HS-5 (cell line): Measurements from ENCODE around the gene TEX101.
"Not testable (repeated sequence)": the region's sequence is repeated elsewhere in the genome, so short reads cannot be mapped to it uniquely, and the experiment has no call there.

Experiments used
- DNase-seq: peaks from one replicate; pipeline ENCODE4 v3.0.0-alpha.2; 2012; ENCODE audit warnings: low read depth

TEX101 gene

DNA sequence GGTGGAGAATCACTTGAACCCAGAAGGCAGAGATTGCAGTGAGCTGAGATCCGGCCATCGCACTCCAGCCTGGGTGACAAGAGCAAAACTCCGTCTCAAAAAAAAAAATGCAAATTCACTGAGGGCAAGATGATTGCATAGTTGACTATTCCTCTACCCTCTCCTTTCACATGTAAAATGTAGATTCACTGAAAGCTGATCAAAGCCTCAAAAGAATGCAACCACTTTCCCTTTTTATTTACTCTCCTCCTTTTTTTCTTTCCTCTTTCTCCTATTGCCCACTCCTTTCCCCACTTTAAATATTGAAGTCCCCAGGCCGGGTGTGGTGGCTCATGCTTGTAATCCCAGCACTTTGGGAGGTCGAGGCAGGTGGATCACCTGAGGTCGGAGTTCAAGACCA is 6.3 kb downstream of the TEX101 start:
- no peak for DNase-seq

DNA sequence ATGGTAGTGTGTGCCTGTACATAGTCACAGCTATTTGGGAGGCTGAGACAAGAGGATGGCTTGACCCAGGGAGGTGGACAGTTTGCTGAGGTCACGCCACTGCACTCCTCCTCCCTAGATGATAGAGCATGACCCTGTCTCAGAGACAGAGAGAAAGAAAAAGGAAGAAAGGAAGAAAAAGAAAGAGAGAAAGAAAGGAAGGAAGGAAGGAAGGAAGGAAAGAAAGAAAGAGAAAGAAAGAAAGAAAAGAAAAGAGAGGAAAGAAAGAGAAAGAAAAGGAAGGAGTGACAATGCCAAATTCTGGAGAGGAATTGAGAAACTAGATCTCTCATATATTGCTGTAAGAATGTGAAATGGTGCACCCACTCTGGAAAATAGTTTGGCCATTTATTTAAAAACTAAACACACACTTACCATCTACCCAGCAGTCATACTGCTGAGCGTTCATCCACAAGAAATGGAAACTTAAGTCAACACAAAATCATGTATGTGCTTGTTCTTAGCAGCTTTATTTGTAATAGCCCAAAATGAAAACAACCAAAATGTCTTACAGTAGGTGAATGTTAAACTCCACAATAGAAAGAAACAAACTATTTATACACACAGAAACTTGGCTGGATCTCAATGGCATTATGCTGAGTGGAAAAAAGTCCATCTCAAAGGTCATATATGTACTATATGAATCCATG is 7.5 kb downstream of the TEX101 start:
- DNase-seq, result no peak

DNA sequence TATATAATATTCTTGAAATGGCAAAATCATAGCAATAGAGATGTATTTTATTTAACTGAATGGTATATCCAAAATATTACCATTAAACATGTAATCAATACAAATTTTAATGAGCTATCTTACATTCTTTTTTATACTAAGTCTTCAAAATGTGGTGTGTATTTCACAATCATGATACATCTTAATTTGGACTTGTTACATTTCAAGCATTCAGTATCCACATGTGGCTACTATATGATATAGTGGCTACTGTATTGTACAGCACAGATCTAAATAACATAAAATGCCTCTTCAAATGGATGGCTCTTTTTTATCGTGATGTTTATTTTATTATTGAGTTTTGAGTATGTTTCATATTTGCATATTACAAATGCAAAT is 8.0 kb downstream of the TEX101 start:
- DNase-seq, result no peak

DNA sequence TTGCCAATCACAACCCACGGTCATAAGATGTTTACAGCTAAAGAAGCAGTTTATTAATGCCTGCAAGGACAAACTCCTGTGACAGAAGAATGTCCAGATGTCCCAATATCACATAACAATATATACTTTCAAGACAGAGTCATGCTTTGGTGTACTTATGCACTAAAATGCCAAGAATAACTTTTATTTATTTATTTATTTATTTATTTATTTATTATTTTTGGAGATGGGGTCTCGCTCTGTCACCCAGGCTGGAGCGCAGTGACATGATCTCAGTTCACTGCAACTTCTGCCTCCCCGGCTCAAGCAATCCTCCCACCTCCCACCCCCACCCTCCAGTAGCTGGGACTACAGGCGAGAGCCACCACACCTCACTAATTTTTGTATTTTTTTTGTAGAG is 9.1 kb downstream of the TEX101 start:
- no peak for DNase-seq

DNA sequence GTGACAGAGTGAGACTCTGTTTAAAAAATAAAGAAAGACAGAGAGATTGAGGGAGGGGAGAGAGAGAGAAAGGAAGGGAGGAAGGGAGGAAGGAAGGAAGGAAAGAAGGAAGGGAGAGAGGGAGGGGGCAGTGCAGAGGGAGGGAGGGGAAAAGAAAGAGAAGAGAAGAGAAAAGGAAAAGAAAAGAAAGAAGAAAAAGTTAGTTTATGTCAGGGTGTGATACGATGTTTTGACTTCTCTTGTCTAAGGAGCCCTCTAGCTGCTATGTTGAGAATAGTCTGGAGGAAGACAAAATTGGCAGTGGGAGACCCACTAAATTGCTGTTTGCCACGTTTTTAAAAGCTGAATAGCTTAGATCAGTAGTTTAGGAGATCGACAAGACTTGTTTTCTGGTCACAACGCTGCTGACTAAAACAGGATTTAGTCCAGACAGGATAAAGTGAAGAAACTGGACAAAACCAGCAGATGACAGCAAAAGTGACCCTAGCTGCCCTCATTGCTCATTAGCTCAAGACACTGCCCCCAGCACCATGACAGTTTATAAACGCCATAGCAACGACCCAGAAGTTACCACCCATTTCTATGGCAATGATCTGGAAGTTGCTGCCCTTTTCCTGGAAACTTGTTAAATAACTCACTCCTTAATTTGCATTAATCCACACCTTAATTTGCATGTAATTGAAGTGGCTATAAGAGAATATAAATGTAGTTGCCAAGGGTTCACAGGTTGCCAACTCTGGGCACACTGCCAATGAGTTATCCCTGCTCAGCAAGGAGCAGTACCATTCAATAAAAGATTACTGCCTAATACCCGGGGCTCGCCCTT is 11.1 kb downstream of the TEX101 start:
- DNase-seq, result no peak

DNA sequence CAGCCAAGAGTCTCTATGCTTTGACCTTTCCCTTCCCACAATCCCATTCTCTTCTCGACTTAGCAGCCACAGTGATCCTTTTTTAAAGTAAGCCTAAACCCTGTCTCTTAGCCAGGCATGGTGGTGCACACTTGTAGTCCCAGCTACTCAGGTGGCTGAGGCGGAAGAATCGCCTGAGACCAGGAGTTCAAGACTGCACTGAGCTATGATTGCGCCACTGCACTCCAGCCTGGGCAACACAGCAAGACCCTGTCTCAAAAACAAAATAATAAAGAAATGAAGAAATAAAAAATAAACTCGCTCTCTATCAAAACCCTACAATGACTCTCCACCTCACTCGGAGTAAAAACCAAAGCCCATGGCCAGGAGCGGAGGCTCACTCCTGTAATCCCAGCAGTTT is 14.7 kb downstream of the TEX101 start:
- no peak for DNase-seq

DNA sequence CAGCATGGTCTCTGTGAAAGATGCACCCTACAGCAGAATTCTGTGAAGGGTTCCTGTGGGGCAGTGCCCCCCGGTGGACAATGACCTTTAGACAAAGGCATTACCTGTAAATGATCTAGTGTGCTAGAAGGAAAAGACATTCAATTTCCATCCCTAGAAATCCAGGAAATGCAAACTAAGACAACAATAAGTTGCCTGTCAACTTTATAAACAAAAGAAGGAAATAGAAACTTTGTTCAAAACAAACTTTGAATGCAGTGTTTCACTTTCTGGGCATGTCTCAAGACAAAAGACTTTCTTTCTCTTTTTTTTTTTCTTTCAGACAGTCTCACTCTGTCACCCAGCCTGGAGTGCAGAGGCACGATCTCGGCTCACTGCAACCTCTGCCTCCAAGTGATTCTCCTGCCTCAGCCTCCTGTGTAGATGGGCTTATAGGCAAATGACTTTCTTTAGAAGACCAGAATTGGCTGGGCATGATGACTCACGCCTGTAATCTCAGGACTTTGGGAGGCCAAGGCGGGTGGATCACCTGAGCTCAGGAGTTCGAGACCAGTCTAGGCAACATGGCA is 15.5 kb downstream of the TEX101 start:
- DNase-seq, result no peak

DNA sequence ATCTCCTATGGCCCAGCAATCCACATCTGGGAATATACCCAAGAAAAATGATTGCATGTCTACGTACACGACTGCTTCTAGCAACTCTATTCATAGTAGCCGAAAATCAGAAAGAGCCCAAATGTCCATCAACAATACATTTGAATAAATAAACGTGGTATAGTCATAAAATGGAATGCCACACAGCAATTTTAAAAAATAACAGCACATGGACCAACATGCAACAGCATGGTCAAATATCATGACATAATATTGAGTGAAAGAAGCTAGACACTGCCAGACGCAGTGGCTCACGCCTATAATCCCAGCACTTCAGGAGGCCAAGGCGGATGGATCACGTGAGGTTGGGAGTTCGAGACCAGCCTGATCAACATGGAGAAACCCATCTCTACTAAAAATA is 16.3 kb downstream of the TEX101 start:
- no peak for DNase-seq

DNA sequence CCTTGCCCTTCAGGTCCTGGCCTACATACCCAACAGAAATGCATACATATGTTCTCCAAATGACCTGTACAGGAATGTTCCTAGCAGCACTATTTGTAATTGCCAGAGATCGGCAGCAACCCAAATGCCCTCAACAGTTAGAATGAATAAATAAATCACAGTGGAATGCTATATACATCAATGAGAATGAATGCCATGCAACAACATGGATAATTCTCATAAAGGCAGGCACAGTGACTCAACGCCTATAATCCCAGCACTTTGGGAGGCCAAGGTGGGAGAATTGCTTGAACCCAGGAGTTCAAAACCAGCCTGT is 18.6 kb downstream of the TEX101 start:
- DNase-seq, result no peak

DNA sequence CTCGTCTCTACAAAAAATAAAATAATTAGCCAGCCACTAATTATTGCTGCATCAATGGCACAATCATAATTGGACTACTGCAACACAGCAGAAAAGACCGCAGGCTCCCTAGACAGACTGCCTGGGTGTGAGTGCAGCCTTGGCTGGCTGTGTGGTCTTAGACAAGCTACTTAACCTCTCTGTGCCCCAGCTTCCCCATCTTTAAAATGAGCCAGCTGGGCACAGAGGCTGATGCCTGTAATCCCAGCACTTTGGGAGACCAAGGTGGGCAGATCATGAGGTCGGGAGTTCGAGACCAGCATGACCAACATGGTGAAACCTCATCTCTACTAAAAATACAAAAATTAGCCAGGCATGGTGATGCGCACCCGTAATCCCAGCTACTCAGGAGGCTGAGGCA is 19.0 kb downstream of the TEX101 start:
- no peak for DNase-seq

DNA sequence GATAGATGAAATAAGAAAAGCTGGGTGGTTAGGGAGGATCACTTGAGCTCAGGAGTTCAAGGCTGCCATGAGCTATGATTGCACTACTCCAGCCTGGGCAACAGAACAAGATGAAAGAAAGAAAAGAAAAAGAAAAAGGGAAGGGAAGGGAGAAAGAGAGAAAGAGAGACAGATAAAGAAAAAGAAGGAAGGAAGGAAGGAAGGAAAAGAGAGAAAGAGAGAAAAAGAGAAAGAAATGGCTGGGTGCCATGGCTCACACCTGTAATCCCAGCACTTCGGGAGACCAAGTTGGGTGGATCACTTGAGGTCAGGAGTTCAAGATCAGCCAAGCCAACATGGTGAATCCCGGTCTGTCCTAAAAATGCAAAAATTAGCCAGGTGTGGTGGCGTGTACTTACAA is 21.1 kb downstream of the TEX101 start:
- DNase-seq, result no peak

DNA sequence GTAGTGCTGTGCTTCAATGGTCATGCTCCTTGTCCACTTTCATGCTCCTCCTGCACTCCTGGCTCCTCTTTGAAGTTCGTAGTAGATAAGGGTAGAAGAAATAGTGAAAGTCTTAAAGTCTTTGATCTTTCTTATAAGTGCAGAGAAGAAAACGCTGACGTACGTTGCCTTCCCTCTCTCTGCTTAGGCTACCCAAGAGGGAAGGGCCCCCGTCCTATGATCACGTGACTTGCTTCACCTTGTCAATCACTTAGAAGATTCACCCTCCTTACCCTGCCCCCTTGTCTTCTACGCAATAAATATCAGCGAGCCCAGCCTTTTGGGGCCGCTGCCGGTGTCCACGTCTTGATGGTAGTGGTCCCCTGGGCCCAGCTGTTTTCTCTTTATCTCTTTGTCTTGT is 22.6 kb downstream of the TEX101 start:
- not testable (repeated sequence) for DNase-seq

DNA sequence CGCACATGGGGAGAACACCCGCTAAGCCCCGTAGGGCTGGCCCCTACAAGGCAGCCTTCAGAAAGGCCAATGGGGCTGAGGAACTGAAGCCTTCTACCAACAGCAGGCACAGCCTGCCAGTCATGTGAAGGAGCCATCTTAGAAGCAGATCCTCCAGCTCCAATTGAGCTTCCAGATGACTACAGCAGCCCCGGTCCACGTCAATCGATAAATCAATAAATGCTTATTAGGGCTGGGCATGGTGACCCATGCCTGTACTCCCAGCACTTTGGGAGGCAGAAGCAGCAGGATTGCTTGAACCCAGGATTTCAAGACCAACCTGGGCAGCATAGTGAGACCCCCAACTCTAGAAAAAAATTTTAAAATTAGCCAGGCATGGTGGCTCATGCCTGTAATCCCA is 23.0 kb downstream of the TEX101 start:
- no peak for DNase-seq

DNA sequence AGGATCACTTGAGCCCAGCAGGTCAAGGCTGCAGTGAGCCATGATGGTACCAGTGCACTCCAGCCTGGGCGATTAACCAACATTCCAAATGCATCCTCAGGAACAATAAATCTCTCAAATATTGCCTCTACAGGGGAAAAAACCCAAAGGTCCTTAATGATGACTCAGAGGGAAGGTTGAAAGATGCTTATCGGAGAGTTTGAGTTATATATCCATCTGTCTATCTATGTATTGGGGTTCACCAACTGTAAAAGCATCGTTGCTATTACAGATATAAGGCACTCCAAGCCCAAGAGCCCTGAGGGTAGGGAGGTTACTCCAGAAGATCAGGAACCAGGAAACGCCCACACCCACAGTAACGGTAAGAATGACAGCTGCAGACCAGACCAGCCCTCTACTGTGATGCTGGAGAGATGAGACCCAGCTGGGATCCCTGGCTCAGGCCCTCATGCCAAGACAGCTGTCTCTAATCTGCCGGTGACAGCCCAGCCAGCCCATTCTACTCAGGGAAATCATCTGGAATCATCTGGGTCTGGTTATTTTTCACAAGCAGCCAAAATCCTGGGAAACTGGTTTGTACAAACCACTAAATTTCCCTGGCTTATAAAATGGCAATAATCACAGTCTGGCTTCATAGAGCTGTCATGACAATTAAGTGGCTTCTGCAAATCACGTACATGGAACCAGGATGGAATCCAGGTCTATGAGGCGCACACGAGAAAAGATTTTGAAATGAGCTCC is 23.8 kb downstream of the TEX101 start:
- peak; percentile 24 for DNase-seq

DNA sequence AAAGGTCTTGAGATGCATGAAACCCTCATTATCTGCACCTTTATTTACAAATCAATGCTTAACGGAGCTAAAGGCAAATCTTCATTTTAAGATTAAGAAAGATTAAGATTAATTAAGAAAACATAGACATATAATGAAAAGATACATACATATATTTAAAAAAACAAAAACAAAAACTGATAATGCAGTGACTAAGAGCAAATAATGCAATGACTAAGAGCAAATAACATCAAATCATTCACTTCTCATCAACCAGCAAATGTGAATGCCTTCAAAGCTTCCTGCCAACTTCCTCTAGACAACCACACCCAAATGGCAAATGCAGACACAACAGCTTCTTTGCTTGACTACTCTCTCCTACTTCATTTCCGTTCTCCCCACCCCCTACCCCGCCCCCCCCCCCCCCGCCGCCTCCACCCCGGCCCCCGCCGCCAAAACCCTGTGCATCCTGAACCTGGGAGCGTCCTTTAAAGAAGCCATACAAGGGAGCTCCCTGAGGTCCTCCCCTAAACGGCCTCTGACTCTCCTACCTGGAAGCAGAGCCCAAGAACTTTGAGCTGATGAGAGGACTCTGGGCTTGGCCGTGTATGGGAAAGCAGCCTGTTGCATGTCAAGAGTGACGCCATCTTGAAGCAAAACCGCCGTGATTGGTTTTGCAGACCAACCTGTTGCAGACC is 24.5 kb downstream of the TEX101 start:
- DNase-seq, result no peak

DNA sequence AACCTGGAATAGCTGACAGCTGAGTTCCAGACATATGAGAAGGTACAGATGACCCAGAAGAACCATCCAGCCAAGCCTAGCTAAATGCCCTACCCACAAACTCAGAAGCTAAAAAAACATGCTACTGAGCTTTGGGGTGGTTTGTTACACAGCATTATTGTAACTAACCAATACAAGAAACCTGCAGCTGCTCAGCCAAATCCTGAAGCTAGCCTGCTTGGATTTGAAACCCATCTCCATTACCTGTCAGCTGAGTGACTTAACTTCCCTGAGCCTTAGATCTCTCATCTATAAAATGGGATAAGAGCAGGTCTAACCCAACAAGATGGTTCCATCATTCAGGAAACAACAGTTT is 25.0 kb downstream of the TEX101 start:
- DNase-seq, result no peak

DNA sequence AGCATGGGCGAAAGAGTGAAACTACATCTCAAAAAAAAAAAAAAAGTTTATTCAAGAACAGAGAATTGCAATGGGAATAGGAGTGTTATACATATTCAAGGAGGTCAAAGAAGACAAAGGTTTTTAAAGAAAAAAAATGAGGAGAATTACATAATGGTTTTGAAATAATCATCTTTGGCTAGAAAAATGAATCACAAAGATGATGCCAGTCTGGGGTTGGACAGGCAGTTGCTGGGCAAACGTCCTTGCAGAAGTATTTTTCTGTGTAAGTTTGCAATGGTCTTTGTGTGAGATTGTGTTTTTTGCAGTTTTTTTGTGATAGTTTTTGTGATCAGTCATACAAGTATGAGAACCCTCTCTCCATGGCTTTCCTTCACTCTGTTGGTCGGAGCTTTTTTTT is 27.0 kb downstream of the TEX101 start:
- DNase-seq, result no peak

DNA sequence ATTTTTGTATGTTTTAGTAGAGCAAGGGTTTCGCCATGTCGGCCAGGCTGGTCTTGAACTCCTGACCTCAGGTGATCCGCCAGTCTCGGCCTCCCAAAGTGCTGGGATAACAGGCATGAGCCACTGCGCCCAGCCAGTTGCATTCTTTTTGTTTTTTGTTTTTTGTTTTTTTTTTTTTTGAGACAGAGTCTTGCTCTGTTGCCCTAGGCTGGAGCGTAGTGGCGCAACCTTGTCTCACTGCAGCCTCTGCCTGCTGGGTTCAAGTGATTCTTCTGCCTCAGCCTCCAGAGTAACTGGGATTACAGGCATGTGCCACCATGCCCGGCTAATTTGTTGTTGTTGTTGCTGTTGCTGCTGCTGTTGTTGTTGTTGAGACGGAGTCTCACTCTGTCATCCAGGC is 29.4 kb downstream of the TEX101 start:
- DNase-seq, result not testable (repeated sequence)

DNA sequence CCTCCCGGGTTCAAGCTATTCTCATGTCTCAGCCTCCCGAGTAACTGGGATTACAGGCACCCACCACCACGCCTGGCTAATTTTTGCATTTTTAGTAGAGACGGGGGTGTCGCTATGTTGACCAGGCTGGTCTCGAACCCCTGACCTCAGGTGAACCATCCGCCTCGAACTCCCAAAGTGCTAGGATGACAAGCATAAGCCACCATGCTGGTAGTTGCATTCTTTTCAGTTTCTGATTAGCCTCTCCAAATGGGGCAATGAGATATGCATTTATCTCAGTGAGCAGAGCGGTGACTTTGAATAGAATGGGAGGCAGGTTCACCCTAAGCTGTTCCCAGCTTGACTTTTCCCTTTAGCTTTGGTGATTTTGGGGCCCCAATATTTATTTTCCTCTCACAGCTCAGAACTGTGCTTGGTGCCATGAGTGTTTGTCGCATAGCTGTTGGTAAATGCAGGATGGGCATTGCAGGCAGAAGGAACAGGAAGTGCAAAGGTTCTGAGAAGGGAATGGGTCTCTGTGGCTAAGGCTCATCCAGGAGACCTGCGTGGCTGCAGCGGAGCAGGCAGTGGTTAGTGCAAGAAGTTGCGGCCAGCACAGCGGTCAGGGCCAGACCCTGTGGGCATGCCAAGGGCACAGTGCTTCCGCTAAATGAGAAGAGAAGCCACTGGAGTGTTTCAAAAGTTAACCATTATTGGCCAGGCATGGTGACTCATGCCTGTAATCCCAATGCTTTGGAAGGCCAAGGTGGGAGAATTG is 30.0 kb downstream of the TEX101 start:
- DNase-seq, result no peak

DNA sequence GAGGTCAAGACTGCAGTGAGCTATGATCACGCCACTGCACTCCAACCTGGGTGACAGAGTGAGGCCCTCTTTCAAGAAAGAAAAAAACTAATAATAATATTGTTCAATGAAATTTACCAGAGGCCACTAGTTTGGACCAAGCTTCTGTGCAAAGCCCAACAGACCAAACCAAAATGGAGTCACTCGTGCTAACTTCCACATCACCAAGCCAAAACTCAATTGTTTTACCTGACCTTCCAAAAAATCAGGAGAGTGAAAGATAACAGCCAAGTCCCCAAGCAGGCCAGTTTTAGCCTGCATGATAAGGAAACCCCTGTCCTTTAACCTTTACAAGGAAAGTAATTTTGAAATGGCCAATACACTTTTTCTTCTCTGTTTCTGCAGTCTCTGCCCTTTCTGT is 30.7 kb downstream of the TEX101 start:
- no peak for DNase-seq

DNA sequence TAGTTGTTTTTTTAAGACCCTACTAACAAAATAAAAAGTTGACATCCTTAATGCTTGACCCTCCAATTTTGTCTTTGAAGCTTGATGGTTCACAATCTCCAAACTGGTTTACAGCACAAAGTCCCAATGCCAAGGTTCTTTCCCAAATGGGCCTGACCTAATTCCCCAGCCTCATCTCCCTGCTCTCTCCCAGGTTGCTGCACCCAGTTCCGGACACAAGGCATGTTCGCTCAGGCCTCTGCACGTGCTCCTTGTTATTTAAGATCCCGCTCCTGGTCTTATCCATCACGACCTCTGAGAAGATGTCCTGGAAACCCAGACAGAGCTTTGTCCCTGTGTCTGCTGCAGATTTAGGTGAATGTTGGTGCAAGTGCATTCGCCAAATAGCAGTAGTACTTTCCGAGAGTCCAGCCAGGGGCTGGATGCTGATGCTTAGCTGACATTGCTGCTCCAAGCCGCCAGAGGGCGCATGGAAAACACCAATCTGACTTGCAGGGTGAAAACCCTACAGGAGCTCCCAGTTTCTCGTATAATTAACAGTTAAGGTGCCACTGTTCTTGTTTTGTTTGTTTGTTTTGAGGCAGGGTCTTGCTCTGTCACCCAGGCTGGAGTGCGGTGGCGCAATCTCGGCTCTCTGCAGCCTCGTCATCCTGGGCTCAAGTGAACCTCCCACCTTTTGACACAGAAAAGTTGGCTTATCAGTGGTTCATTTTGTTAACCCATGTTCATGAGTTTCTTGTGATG is 32.2 kb downstream of the TEX101 start:
- no peak for DNase-seq
